Ovary (tissue), 9 donors: ENCODE measurements around the gene MEF2C. TPM values are rescaled to one million over a fixed set of nuclear protein-coding genes. Genes with fewer than 3 reads are reported as not detected.

ENCODE experiments used
- DNase-seq, 5 donors: peaks; one replicate each; pipeline ENCODE4 v3.0.0-alpha.2; 2019 to 2020
- H3K27ac ChIP-seq, 2 donors: fragments of 200-600 bp; one replicate each; pipeline versions ENCODE4 v1.5.1 to v1.8.0; 2019 to 2022
- H3K27me3 ChIP-seq: fragments of 200-600 bp; one replicate; pipeline ENCODE4 v1.8.0; 2022
- H3K36me3 ChIP-seq: fragments of 200-600 bp; sonication (generic); one replicate; pipeline ENCODE4 v1.5.1; 2019
- H3K4me1 ChIP-seq: one replicate; pipeline ENCODE4 v1.8.1; 2013; ENCODE audit warnings: mild to moderate bottlenecking, moderate library complexity; ENCODE audit not compliant: insufficient read depth
- H3K4me3 ChIP-seq: fragments of 200-600 bp; sonication (generic); one replicate; pipeline ENCODE4 v1.5.1; 2017
- H3K9me3 ChIP-seq, 2 donors: fragments of 200-600 bp in 1 of 2; sonication (generic) in 1 of 2; one replicate each; pipeline versions ENCODE4 v1.5.1 to v1.8.1; 2013 to 2019; ENCODE audit warnings: mild to moderate bottlenecking in 1 of 2, moderate library complexity in 1 of 2
- CTCF ChIP-seq, 3 donors: fragments of 450-650 bp in 2 of 3; fragments of 200-600 bp in 1 of 3; IDR thresholded peaks; one replicate each; pipeline versions ENCODE4 v1.5.1 to v1.8.0; 2016 to 2022; ENCODE audit warnings: antibody characterized with exemption in 3 of 3, mild to moderate bottlenecking in 1 of 3
- EP300 ChIP-seq: sonication (generic); formaldehyde crosslinking; IDR thresholded peaks from one replicate; pipeline ENCODE4 v1.6.1; 2017; ENCODE audit warnings: antibody characterized with exemption
- POLR2A ChIP-seq: fragments of 450-650 bp; IDR thresholded peaks from one replicate; pipeline ENCODE4 v1.6.1; 2017; ENCODE audit warnings: antibody characterized with exemption, mild to moderate bottlenecking, moderate library complexity
- WGBS, 3 donors: extraction: QIAGEN DNeasy Blood & Tissue Kit in 1 of 3; methylation state at CpG; one replicate each; pipeline versions ENCODE4 v1.1.5 to v1.1.7; 2013 to 2017; 5-methylcytosine and 5-hydroxymethylcytosine counted together
- intact Hi-C, 4 donors: fragments of 100-400 bp; cut with DNase I; formaldehyde crosslinking; loops; one replicate each; pipeline versions ENCODE4 v1.11.0 to v1.15.1; 2022 to 2023
- polyA plus RNA-seq, 2 donors: library from polyadenylated mRNA; stranded (reverse); fragments of 200-250 nt in 1 of 2; fragments of 350-450 nt in 1 of 2; fragmentation: Illumina TruSeq in 1 of 2; extraction: RNeasy Lipid Tissue Mini Kit (QIAGEN cat#74804) in 1 of 2; gene quantifications; one replicate each; pipeline ENCODE4 v1.2.3, GENCODE V29; 2013 to 2014
- total RNA-seq, 7 donors: library from RNA; depleted of rRNA in 2 of 7; stranded (reverse); fragments of >200 nt in 2 of 7; fragmentation: NEBNext Ultra II Directional in 3 of 7; extraction: Animal tissue kit (Norgen Biotek cat#: 25700) in 3 of 7; gene quantifications; one replicate each; pipeline versions ENCODE4 v1.1.0 to v1.2.4, GENCODE V29; 2016 to 2023
- donor health status: DM: no; HTN: no; CAD: no; lungs with moderate emphysema.
- donor health status: DM: no; HTN: no; CAD: no.
- donor health status: Bipolar disorder and iron deficiency.
- donor health status: DM: yes; HTN: yes; CAD: no.
- donor health status: DM: no; HTN: no; CAD: no.
- donor health status: DM: yes; HTN: yes; CAD: no.

Gene MEF2C
- total and polyA plus RNA-seq, 9 donors, result 27.2 to 91.4 (median 73.8) TPM

GRCh38 chr5:88693071-88693932, 189.7 kb downstream of the MEF2C start:
- no peak overlapping the region for H3K4me3 ChIP-seq
- no peak for TF ChIP-seq POLR2A
- no peak for TF ChIP-seq CTCF (IDR thresholded peaks at IDR 0.05)
- TF ChIP-seq EP300, result no peak
- H3K27me3 ChIP-seq, result no peaks in the 10 kb centered on the region
- WGBS, 3 donors, result 26 to 32% (median 27%) methylated on average over 25 of the region's 25 CpGs
- no peak overlapping the region for H3K27ac ChIP-seq
- H3K9me3 ChIP-seq, result no peaks in the 10 kb centered on the region
- no peak for DNase-seq
- intact Hi-C loops, result loop anchor here in 2 of 4 donors (5.0 kb wide), 1 partner anchor 911 kb away; no protein-coding TSS in a partner anchor
- no peaks in the 10 kb centered on the region for H3K4me1 ChIP-seq
- no peaks in the 10 kb centered on the region for H3K36me3 ChIP-seq

- intact Hi-C loops, result loop anchor here in 2 of 4 donors (5.0 kb wide), 1 partner anchor 910 kb away; no protein-coding TSS in a partner anchor
- Histone ChIP-seq H3K36me3 (no peaks in the 10 kb centered on the region), H3K27ac (no peak overlapping the region), H3K9me3 (no peaks in the 10 kb centered on the region), H3K4me3 (no peak overlapping the region), H3K27me3 (no peaks in the 10 kb centered on the region), H3K4me1 (no peaks in the 10 kb centered on the region)
- 3 to 13% (median 6%) methylated on average over 51 to 52 of the region's 52 CpGs for WGBS, 3 donors
- no peak for DNase-seq
- no peak for TF ChIP-seq EP300
- TF ChIP-seq POLR2A, result no peak
- no peak for TF ChIP-seq CTCF (IDR thresholded peaks at IDR 0.05)
Measured at GRCh38 chr5:88691945-88692868, 190.8 kb downstream of the MEF2C start.

- no peaks in the 10 kb centered on the region for H3K36me3 ChIP-seq
- H3K4me1 ChIP-seq, result no peaks in the 10 kb centered on the region
- no peaks in the 10 kb centered on the region for H3K27me3 ChIP-seq
- no peak for DNase-seq
- intact Hi-C loops, result loop anchor here in 2 of 4 donors (5.0 kb wide), 1 partner anchor 909 kb away; no protein-coding TSS in a partner anchor
- WGBS, 3 donors, result 2 to 6% (median 5%) methylated on average over 11 of the region's 11 CpGs
- no peak overlapping the region for H3K4me3 ChIP-seq
- H3K27ac ChIP-seq, result no peak overlapping the region
- no peaks in the 10 kb centered on the region for H3K9me3 ChIP-seq
- TF ChIP-seq POLR2A (no peak), CTCF (IDR thresholded peaks at IDR 0.05) (no peak), EP300 (no peak)
Measured at GRCh38 chr5:88691230-88691582, 191.8 kb downstream of the MEF2C start.
